Heart left ventricle (tissue), 13 donors: ENCODE results near the gene TYW1.

Experiments used
- POLR2A ChIP-seq, 2 donors: fragments of 450-650 bp; IDR thresholded peaks; one replicate each; pipeline ENCODE4 v1.6.1; 2017; ENCODE audit warnings: antibody characterized with exemption in 2 of 2, mild to moderate bottlenecking in 2 of 2, moderate library complexity in 2 of 2
- TF ChIP-seq, protein P1 (sequence below), 12 donors: fragments of 200-600 bp; sonication (generic) in 4 of 12; IDR thresholded peaks; one replicate each; pipeline versions ENCODE4 v1.5.0 to v1.8.0; 2018 to 2022; ENCODE audit warnings: antibody characterized with exemption in 12 of 12, mild to moderate bottlenecking in 5 of 12
- donor health status: ischemic (EF 13 %, LVEDD 7.1; RV severe dilation, severe dysfunction).
- donor health status: DM: no; HTN: yes; CAD: no.
- donor health status: DM: no; HTN: no; CAD: no.
- donor health status: ischemic (EF 25% LVEDD 6.9; RV normal size, moderate dysfunction).
- donor health status: ischemic (EF 25% LVEDD 5.7; RV mildly dilated, moderate dysfunction).
- donor health status: ischemic (EF 35%, LVEDD 5.7; RV mildly dilated, moderate dysfunction).
- donor health status: nonischemic (EF 11% LVEDD 7.7; RV severe dilation, severe dysfunction).
- donor health status: DM: yes; HTN: yes; CAD: no.
- donor health status: PGD.
- donor health status: ischemic (EF 29% LVEDD 5.4; RV normal size, mild dysfunction).
- donor health status: nonischemic (EF 23%, LVEDD 6.1; RV moderate dilation, normal function).

DNA sequence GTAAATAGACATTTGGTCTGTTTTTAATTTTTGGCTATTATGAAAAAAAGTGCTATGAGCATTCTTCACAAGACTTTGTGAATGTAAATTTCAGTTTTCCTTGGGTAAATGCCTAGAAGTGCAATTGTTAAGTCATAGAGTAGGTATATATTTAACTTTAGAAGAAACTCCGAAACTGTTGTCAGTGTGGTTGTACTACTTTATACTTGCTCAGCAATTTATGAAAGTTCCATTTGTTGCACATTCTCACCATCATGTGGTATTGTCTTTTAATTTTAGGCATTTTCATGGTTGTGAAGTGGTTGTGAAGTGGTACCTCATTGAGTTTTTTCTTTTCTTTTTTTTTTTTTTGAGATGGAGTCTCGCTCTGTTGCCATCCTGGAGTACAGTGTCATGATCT is 60.0 kb downstream of the TYW1 start:
- TF ChIP-seq, protein P1, sequence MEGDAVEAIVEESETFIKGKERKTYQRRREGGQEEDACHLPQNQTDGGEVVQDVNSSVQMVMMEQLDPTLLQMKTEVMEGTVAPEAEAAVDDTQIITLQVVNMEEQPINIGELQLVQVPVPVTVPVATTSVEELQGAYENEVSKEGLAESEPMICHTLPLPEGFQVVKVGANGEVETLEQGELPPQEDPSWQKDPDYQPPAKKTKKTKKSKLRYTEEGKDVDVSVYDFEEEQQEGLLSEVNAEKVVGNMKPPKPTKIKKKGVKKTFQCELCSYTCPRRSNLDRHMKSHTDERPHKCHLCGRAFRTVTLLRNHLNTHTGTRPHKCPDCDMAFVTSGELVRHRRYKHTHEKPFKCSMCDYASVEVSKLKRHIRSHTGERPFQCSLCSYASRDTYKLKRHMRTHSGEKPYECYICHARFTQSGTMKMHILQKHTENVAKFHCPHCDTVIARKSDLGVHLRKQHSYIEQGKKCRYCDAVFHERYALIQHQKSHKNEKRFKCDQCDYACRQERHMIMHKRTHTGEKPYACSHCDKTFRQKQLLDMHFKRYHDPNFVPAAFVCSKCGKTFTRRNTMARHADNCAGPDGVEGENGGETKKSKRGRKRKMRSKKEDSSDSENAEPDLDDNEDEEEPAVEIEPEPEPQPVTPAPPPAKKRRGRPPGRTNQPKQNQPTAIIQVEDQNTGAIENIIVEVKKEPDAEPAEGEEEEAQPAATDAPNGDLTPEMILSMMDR (IDR thresholded peaks at IDR 0.05) = no peak
- TF ChIP-seq POLR2A (IDR thresholded peaks at IDR 0.05) = no peak
